SK-N-SH (cell line): ENCODE data around the gene POLR1C. TPM values are rescaled to one million over a fixed set of nuclear protein-coding genes. Genes with fewer than 3 reads are reported as not detected.

Experiments used
- CTCF ChIA-PET: fragments of 300-600, 350-600 bp; formaldehyde crosslinking; extraction: SDS; loops from one replicate; lab custom pipeline; 2021; lab: Yijun Ruan, JAX
- POLR2A ChIA-PET: fragments of 350-600 bp; sonication (Branson Sonifier 250); formaldehyde crosslinking; extraction: SDS; loops from one replicate; lab custom pipeline; 2020; ENCODE audit warnings: antibody characterized with exemption, inconsistent platforms; lab: Yijun Ruan, JAX
- DNase-seq: peaks from one replicate; pipeline ENCODE4 v3.0.0; 2012
- H2AFZ ChIP-seq: fragments of 200-600 bp; sonication (generic); 2 replicates; pipeline ENCODE4 v1.8.1; 2016; ENCODE audit warnings: antibody characterized with exemption, mild to moderate bottlenecking, low read depth
- H3F3A ChIP-seq: fragments of 200-600 bp; sonication (generic); replicated peaks from 2 replicates; pipeline ENCODE3; 2016; ENCODE audit warnings: antibody characterized with exemption, mild to moderate bottlenecking; ENCODE audit not compliant: insufficient read depth
- H3K27ac ChIP-seq, 2 experiments: fragments of 200-500 bp in 1 of 2; fragments of 200-600 bp in 1 of 2; sonication (Bioruptor generic) in 1 of 2; sonication (generic), shearing (Covaris generic) in 1 of 2; 2 replicates each; pipeline versions ENCODE4 v1.5.1 to v1.6.1; 2014 to 2016; ENCODE audit warnings: low read depth in 2 of 2, inconsistent platforms in 1 of 2, low read length in 1 of 2, mild to moderate bottlenecking in 1 of 2, mixed read lengths in 1 of 2
- H3K27me3 ChIP-seq: fragments of 200-600 bp; sonication (generic), shearing (Covaris generic); 2 replicates; pipeline ENCODE4 v1.6.1; 2016; ENCODE audit warnings: mixed run types; ENCODE audit not compliant: insufficient read depth
- H3K36me3 ChIP-seq, 2 experiments: fragments of 200-500 bp in 1 of 2; fragments of 200-600 bp in 1 of 2; sonication (Bioruptor generic) in 1 of 2; sonication (generic) in 1 of 2; replicated peaks in 1 of 2; 2 replicates each; pipeline versions ENCODE3 to v1.5.1; 2014 to 2016; ENCODE audit warnings: low read length in 1 of 2, mild to moderate bottlenecking in 1 of 2; ENCODE audit not compliant: insufficient read depth in 2 of 2, control insufficient read depth in 1 of 2
- H3K4me1 ChIP-seq, 2 experiments: fragments of 200-500 bp in 1 of 2; fragments of 200-600 bp in 1 of 2; sonication (Bioruptor generic) in 1 of 2; sonication (generic), shearing (Covaris generic) in 1 of 2; 2 replicates each; pipeline versions ENCODE4 v1.5.1 to v1.6.1; 2014 to 2016; ENCODE audit warnings: low read depth in 1 of 2, low read length in 1 of 2, mixed run types in 1 of 2; ENCODE audit not compliant: insufficient read depth in 2 of 2, control insufficient read depth in 1 of 2
- H3K4me2 ChIP-seq: fragments of 200-600 bp; sonication (generic), shearing (Covaris generic); 2 replicates; pipeline ENCODE4 v1.6.1; 2017; ENCODE audit warnings: mixed run types
- H3K4me3 ChIP-seq, 2 experiments: fragments of 200-500 bp in 1 of 2; fragments of 200-600 bp in 1 of 2; sonication (Bioruptor generic) in 1 of 2; sonication (generic), shearing (Covaris generic) in 1 of 2; 2 replicates each; pipeline versions ENCODE4 v1.5.1 to v1.8.1; 2014 to 2016; ENCODE audit warnings: low read depth in 2 of 2, inconsistent platforms in 1 of 2, low read length in 1 of 2, mild to moderate bottlenecking in 1 of 2, mixed read lengths in 1 of 2, moderate library complexity in 1 of 2
- H3K79me2 ChIP-seq: fragments of 200-600 bp; sonication (generic); 2 replicates; pipeline ENCODE4 v1.8.1; 2017; ENCODE audit warnings: mild to moderate bottlenecking; ENCODE audit not compliant: insufficient read depth
- H3K9ac ChIP-seq: fragments of 200-600 bp; sonication (generic); 2 replicates; pipeline ENCODE4 v1.6.1; 2017; ENCODE audit warnings: mixed run types
- H3K9me2 ChIP-seq: fragments of 200-600 bp; sonication (generic); 2 replicates; pipeline ENCODE4 v1.6.1; 2017; ENCODE audit warnings: mixed run types
- H3K9me3 ChIP-seq: fragments of 200-600 bp; sonication (generic); 2 replicates; pipeline ENCODE4 v1.6.1; 2017; ENCODE audit warnings: mixed run types, mild to moderate bottlenecking, moderate library complexity
- H4K20me1 ChIP-seq: fragments of 200-600 bp; sonication (generic); 2 replicates; pipeline ENCODE4 v1.6.1; 2017; ENCODE audit warnings: mild to moderate bottlenecking, mixed run types; ENCODE audit not compliant: insufficient read depth
- CHD2 ChIP-seq: fragments of 150-350 bp; IDR thresholded peaks from 2 replicates; pipeline ENCODE4 v1.6.1; 2018; ENCODE audit warnings: low read length; ENCODE audit not compliant: partially characterized antibody
- CTCF ChIP-seq: fragments of 200-600 bp; sonication (generic); IDR thresholded peaks from 2 replicates; pipeline ENCODE4 v1.6.1; 2017; ENCODE audit warnings: antibody characterized with exemption, mild to moderate bottlenecking, moderate library complexity
- ELF1 ChIP-seq: IDR thresholded peaks from 2 replicates; pipeline ENCODE4 v1.4.0; 2012
- GABPA ChIP-seq: IDR thresholded peaks from 2 replicates; pipeline ENCODE4 v1.4.0; 2012; ENCODE audit warnings: low read depth, mild to moderate bottlenecking
- GATA2 ChIP-seq: sonication (generic); formaldehyde crosslinking; IDR thresholded peaks from 2 replicates; pipeline ENCODE4 v1.5.0; 2020; ENCODE audit warnings: mild to moderate bottlenecking, missing genetic modification reagents
- IRF3 ChIP-seq: fragments of 150-350 bp; IDR thresholded peaks from 2 replicates; pipeline ENCODE4 v1.6.1; 2016; ENCODE audit warnings: mild to moderate bottlenecking, low read depth, low read length
- MEF2A ChIP-seq: IDR thresholded peaks from 2 replicates; pipeline ENCODE4 v1.4.0; 2012; ENCODE audit warnings: low read depth, borderline replicate concordance
- NFIC ChIP-seq: IDR thresholded peaks from 2 replicates; pipeline ENCODE4 v1.4.0; 2012; ENCODE audit warnings: borderline replicate concordance
- PBX3 ChIP-seq: IDR thresholded peaks from 2 replicates; pipeline ENCODE4; 2012
- POLR2AphosphoS5 ChIP-seq: IDR thresholded peaks from 2 replicates; pipeline ENCODE4 v1.6.1; 2012; ENCODE audit warnings: low read depth, low read length
- RAD21 ChIP-seq: IDR thresholded peaks from 2 replicates; pipeline ENCODE4 v1.6.1; 2012; ENCODE audit warnings: mild to moderate bottlenecking, low read length
- RFX5 ChIP-seq: IDR thresholded peaks from 2 replicates; pipeline ENCODE4 v1.6.1; 2012; ENCODE audit warnings: mild to moderate bottlenecking, improper control_type of control experiment, low read length
- RXRA ChIP-seq: IDR thresholded peaks from 2 replicates; pipeline ENCODE4 v1.4.0; 2012; ENCODE audit warnings: low read depth, mild to moderate bottlenecking, borderline replicate concordance
- SMC3 ChIP-seq: IDR thresholded peaks from 2 replicates; pipeline ENCODE4 v1.6.1; 2012; ENCODE audit warnings: low read depth, low read length, improper control_type of control experiment
- TAF1 ChIP-seq: IDR thresholded peaks from 2 replicates; pipeline ENCODE4 v1.6.1; 2012; ENCODE audit warnings: low read depth, mild to moderate bottlenecking, low read length, moderate library complexity, borderline replicate concordance
- USF1 ChIP-seq: IDR thresholded peaks from 2 replicates; pipeline ENCODE4 v1.4.0; 2012; ENCODE audit warnings: low read depth, borderline replicate concordance
- YY1 ChIP-seq: IDR thresholded peaks from 2 replicates; pipeline ENCODE4 v1.4.0; 2012; ENCODE audit warnings: low read depth, mild to moderate bottlenecking
- WGBS: methylation state at CpG from one replicate; pipeline ENCODE4 v1.1.6; 2017; ENCODE audit warnings: low lambda C conversion rate; 5-methylcytosine and 5-hydroxymethylcytosine counted together
- polyA plus RNA-seq, 3 experiments: library from polyadenylated mRNA; depleted of rRNA; stranded (reverse); fragments of >200 nt; gene quantifications; 2 replicates each; pipeline ENCODE4 v1.2.3, GENCODE V29; 2012
- TF ChIP-seq, protein P1 (sequence below): IDR thresholded peaks from 2 replicates; pipeline ENCODE4 v1.6.1; 2012; ENCODE audit warnings: mild to moderate bottlenecking, low read depth, low read length, moderate library complexity
- TF ChIP-seq, protein P2 (sequence below): IDR thresholded peaks from 2 replicates; pipeline ENCODE4 v1.4.0; 2012; ENCODE audit warnings: low read depth

POLR1C gene
- polyA plus RNA-seq, 1 of the 3 experiments (the other 2 are of a cell fraction), result 59.1 TPM

- ChIA-PET CTCF (interaction anchor here (0.9 kb wide), 1 partner anchor 26 kb away, joined by 3 read pairs; no protein-coding TSS in a partner anchor), POLR2A (interaction anchor here (1.2 kb wide), 1 partner anchor 9 kb away, joined by 3 read pairs; no protein-coding TSS in a partner anchor)
- no peaks in the 10 kb centered on the region for H3F3A ChIP-seq
- no peaks in the 10 kb centered on the region for H4K20me1 ChIP-seq
- H3K4me2 ChIP-seq, result no peak overlapping the region
- H3K9me2 ChIP-seq, result no peaks in the 10 kb centered on the region
- no peak for DNase-seq
- H3K27me3 ChIP-seq, result no peaks in the 10 kb centered on the region
- TF ChIP-seq, protein P1, sequence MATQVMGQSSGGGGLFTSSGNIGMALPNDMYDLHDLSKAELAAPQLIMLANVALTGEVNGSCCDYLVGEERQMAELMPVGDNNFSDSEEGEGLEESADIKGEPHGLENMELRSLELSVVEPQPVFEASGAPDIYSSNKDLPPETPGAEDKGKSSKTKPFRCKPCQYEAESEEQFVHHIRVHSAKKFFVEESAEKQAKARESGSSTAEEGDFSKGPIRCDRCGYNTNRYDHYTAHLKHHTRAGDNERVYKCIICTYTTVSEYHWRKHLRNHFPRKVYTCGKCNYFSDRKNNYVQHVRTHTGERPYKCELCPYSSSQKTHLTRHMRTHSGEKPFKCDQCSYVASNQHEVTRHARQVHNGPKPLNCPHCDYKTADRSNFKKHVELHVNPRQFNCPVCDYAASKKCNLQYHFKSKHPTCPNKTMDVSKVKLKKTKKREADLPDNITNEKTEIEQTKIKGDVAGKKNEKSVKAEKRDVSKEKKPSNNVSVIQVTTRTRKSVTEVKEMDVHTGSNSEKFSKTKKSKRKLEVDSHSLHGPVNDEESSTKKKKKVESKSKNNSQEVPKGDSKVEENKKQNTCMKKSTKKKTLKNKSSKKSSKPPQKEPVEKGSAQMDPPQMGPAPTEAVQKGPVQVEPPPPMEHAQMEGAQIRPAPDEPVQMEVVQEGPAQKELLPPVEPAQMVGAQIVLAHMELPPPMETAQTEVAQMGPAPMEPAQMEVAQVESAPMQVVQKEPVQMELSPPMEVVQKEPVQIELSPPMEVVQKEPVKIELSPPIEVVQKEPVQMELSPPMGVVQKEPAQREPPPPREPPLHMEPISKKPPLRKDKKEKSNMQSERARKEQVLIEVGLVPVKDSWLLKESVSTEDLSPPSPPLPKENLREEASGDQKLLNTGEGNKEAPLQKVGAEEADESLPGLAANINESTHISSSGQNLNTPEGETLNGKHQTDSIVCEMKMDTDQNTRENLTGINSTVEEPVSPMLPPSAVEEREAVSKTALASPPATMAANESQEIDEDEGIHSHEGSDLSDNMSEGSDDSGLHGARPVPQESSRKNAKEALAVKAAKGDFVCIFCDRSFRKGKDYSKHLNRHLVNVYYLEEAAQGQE, result no peak
- TF ChIP-seq SMC3, result no peak
- no peak for TF ChIP-seq GABPA
- no peak for TF ChIP-seq GATA2 (CRISPR knock-in tag)
- TF ChIP-seq PBX3, result no peak
- no peak for TF ChIP-seq ELF1
- no peak for TF ChIP-seq RXRA
- no peak for TF ChIP-seq RAD21
- TF ChIP-seq CTCF, result no peak
- no peak for TF ChIP-seq IRF3
- TF ChIP-seq, protein P2, sequence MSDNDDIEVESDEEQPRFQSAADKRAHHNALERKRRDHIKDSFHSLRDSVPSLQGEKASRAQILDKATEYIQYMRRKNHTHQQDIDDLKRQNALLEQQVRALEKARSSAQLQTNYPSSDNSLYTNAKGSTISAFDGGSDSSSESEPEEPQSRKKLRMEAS, result no peak
- no peak for TF ChIP-seq TAF1
- no peak for TF ChIP-seq USF1
- no peak for TF ChIP-seq RFX5
- TF ChIP-seq MEF2A, result no peak
- TF ChIP-seq NFIC, result no peak
- TF ChIP-seq CHD2, result no peak
- TF ChIP-seq POLR2AphosphoS5, result no peak
- TF ChIP-seq YY1, result no peak
- H3K9ac ChIP-seq, result no peak overlapping the region
- H3K36me3 ChIP-seq, result peaks cover 0 to 2% of the 10 kb centered on the region in 2 experiments
- H2AFZ ChIP-seq, result no peak overlapping the region
- H3K4me3 ChIP-seq, result no peak overlapping the region
- H3K79me2 ChIP-seq, result peaks cover 78% of the 10 kb centered on the region
- no peaks in the 10 kb centered on the region for H3K9me3 ChIP-seq
- no peak overlapping the region for H3K27ac ChIP-seq
- peaks cover 10 to 15% of the 10 kb centered on the region in 2 experiments; a peak in 3 of 4 replicates for H3K4me1 ChIP-seq
- 94% methylated on average over 2 of the region's 2 CpGs for WGBS
Observed at GRCh38 chr6:43481075-43481474, 35.8 kb upstream of the POLR1C start.
